H9 (cell line): Measurements from ENCODE around the gene SIGLEC12. TPM values are rescaled to one million over a fixed set of nuclear protein-coding genes. Genes with fewer than 3 reads are reported as not detected.

Source experiments
- DNase-seq: peaks from one replicate; pipeline ENCODE4 v3.0.0-alpha.2; 2017
- H2AFZ ChIP-seq: one replicate; pipeline ENCODE4 v1.6.1; 2013; ENCODE audit warnings: mild to moderate bottlenecking, low read length, control low read depth, moderate library complexity
- H2AK5ac ChIP-seq: 2 replicates; pipeline ENCODE4 v1.6.1; 2013; ENCODE audit warnings: low read length, control low read depth, mixed read lengths; ENCODE audit not compliant: insufficient read length
- H2BK120ac ChIP-seq: one replicate; pipeline ENCODE4 v1.6.1; 2013; ENCODE audit warnings: low read depth, mild to moderate bottlenecking, low read length, control low read depth, inconsistent platforms; ENCODE audit not compliant: poor library complexity, severe bottlenecking
- H2BK12ac ChIP-seq: 2 replicates; pipeline ENCODE4 v1.6.1; 2013; ENCODE audit warnings: low read length, control low read depth, mixed read lengths, low read depth; ENCODE audit not compliant: insufficient read length
- H2BK15ac ChIP-seq: 2 replicates; pipeline ENCODE4 v1.6.1; 2013; ENCODE audit warnings: low read depth, low read length, control low read depth
- H2BK20ac ChIP-seq: one replicate; pipeline ENCODE4 v1.6.1; 2013; ENCODE audit warnings: low read depth, mild to moderate bottlenecking, low read length, control low read depth, inconsistent platforms; ENCODE audit not compliant: poor library complexity, severe bottlenecking
- H2BK5ac ChIP-seq: 2 replicates; pipeline ENCODE4 v1.6.1; 2013; ENCODE audit warnings: low read length, control low read depth, mixed read lengths; ENCODE audit not compliant: insufficient read length
- H3K14ac ChIP-seq: 2 replicates; pipeline ENCODE4 v1.6.1; 2013; ENCODE audit warnings: low read length, control low read depth; ENCODE audit not compliant: insufficient read depth
- H3K18ac ChIP-seq: 2 replicates; pipeline ENCODE4 v1.6.1; 2013; ENCODE audit warnings: low read depth, mild to moderate bottlenecking, mixed read lengths, low read length, control low read depth; ENCODE audit not compliant: insufficient read length
- H3K23ac ChIP-seq: 2 replicates; pipeline ENCODE4 v1.6.1; 2013; ENCODE audit warnings: low read length, control low read depth, mixed read lengths, low read depth; ENCODE audit not compliant: insufficient read length
- H3K23me2 ChIP-seq: 2 replicates; pipeline ENCODE4 v1.6.1; 2013; ENCODE audit warnings: low read depth, mild to moderate bottlenecking, mixed read lengths, low read length, control low read depth; ENCODE audit not compliant: insufficient read length, poor library complexity, severe bottlenecking
- H3K27ac ChIP-seq: 2 replicates; pipeline ENCODE4 v1.5.1; 2013; ENCODE audit warnings: low read length, control low read depth, mixed read lengths, low read depth; ENCODE audit not compliant: insufficient read length
- H3K27me3 ChIP-seq: 2 replicates; pipeline ENCODE4 v1.6.1; 2013; ENCODE audit warnings: low read length, control low read depth, inconsistent platforms; ENCODE audit not compliant: insufficient read depth
- H3K4ac ChIP-seq: 2 replicates; pipeline ENCODE4 v1.6.1; 2013; ENCODE audit warnings: low read depth, mild to moderate bottlenecking, control low read depth, inconsistent platforms, low read length, moderate library complexity
- H3K4me1 ChIP-seq: 2 replicates; pipeline ENCODE4 v1.6.1; 2013; ENCODE audit warnings: low read length, control low read depth, inconsistent platforms; ENCODE audit not compliant: insufficient read depth
- H3K4me2 ChIP-seq: 2 replicates; pipeline ENCODE4 v1.6.1; 2013; ENCODE audit warnings: low read length, control low read depth, mixed read lengths; ENCODE audit not compliant: insufficient read length, insufficient read depth
- H3K56ac ChIP-seq: 2 replicates; pipeline ENCODE4 v1.6.1; 2013; ENCODE audit warnings: low read depth, mild to moderate bottlenecking, mixed read lengths, low read length, control low read depth; ENCODE audit not compliant: insufficient read length
- H3K79me1 ChIP-seq: 2 replicates; pipeline ENCODE4 v1.6.1; 2013; ENCODE audit warnings: low read depth, mild to moderate bottlenecking, moderate library complexity, low read length, control low read depth, inconsistent platforms; ENCODE audit not compliant: insufficient read depth, poor library complexity, severe bottlenecking
- H3K79me2 ChIP-seq: 2 replicates; pipeline ENCODE4 v1.6.1; 2013; ENCODE audit warnings: low read length, control low read depth, inconsistent platforms; ENCODE audit not compliant: insufficient read depth
- H3K9ac ChIP-seq: 2 replicates; pipeline ENCODE4 v1.6.1; 2013; ENCODE audit warnings: low read length, control low read depth, mixed read lengths; ENCODE audit not compliant: insufficient read length; ENCODE audit errors: extremely low read depth
- H3K9me3 ChIP-seq: one replicate; pipeline ENCODE4 v1.6.1; 2013; ENCODE audit warnings: low read depth, low read length, inconsistent platforms; ENCODE audit not compliant: control insufficient read depth
- H3T11ph ChIP-seq: one replicate; pipeline ENCODE4 v1.6.1; 2013; ENCODE audit warnings: mild to moderate bottlenecking, low read length, control low read depth, inconsistent platforms
- H4K20me1 ChIP-seq: one replicate; pipeline ENCODE4 v1.6.1; 2013; ENCODE audit not compliant: control insufficient read depth, insufficient read length, insufficient read depth
- H4K5ac ChIP-seq: 2 replicates; pipeline ENCODE4 v1.6.1; 2013; ENCODE audit warnings: low read depth, mild to moderate bottlenecking, mixed read lengths, low read length, control low read depth; ENCODE audit not compliant: insufficient read length
- H4K8ac ChIP-seq: replicated peaks from 2 replicates; pipeline ENCODE4 v1.6.1; 2013; ENCODE audit warnings: low read length, control low read depth, mixed read lengths, low read depth; ENCODE audit not compliant: insufficient read length
- H4K91ac ChIP-seq: 2 replicates; pipeline ENCODE4 v1.6.1; 2013; ENCODE audit warnings: low read depth, mild to moderate bottlenecking, moderate library complexity, mixed read lengths, low read length, control low read depth; ENCODE audit not compliant: insufficient read length
- H3K27ac Mint-ChIP-seq, 3 experiments: 2 replicates in 2 of 3; 3 replicates in 1 of 3; pipeline ENCODE4 v1.8.0; 2020 to 2021; ENCODE audit warnings: mixed read lengths in 3 of 3, mild to moderate bottlenecking in 1 of 3, moderate library complexity in 1 of 3
- H3K27me3 Mint-ChIP-seq: 2 replicates; pipeline ENCODE4 v1.8.0; 2021; ENCODE audit warnings: low read depth, mild to moderate bottlenecking, moderate library complexity, mixed read lengths
- H3K36me3 Mint-ChIP-seq, 3 experiments: 2 replicates in 2 of 3; 3 replicates in 1 of 3; pipeline ENCODE4 v1.8.0; 2020 to 2021; ENCODE audit warnings: low read depth in 3 of 3, mixed read lengths in 3 of 3; ENCODE audit not compliant: insufficient read depth in 1 of 3
- H3K4me1 Mint-ChIP-seq, 2 experiments: 2 replicates each; pipeline ENCODE4 v1.8.0; 2020; ENCODE audit warnings: mixed read lengths in 2 of 2
- H3K4me3 Mint-ChIP-seq, 2 experiments: 2 replicates in 1 of 2; 3 replicates in 1 of 2; pipeline ENCODE4 v1.8.0; 2020 to 2021; ENCODE audit warnings: mild to moderate bottlenecking in 2 of 2, mixed read lengths in 2 of 2, moderate library complexity in 1 of 2
- H3K9me3 Mint-ChIP-seq, 2 experiments: 2 replicates in 1 of 2; 3 replicates in 1 of 2; pipeline ENCODE4 v1.8.0; 2020; ENCODE audit warnings: mild to moderate bottlenecking in 2 of 2, mixed read lengths in 2 of 2, moderate library complexity in 1 of 2
- WGBS: extraction: QIAGEN DNeasy Blood & Tissue Kit; methylation state at CpG from one replicate; pipeline ENCODE4 v1.1.7; 2013; ENCODE audit warnings: missing lambda C conversion rate, low lambda C conversion rate, mixed read lengths; ENCODE audit not compliant: insufficient read length; ENCODE audit errors: extremely low coverage; 5-methylcytosine and 5-hydroxymethylcytosine counted together
- total RNA-seq: library from RNA; stranded (reverse); gene quantifications from 2 replicates; pipeline ENCODE4 v1.2.1, GENCODE V29; 2021
- TF ChIP-seq, protein P1 (sequence below): fragments of 200-600 bp; sonication (generic); conservative IDR thresholded peaks from 3 replicates; pipeline ENCODE4 v1.8.0; 2021; ENCODE audit warnings: antibody characterized with exemption, mild to moderate bottlenecking

SIGLEC12 gene
- total RNA-seq, 1 experiment from 2014 or later = not detected

DNA sequence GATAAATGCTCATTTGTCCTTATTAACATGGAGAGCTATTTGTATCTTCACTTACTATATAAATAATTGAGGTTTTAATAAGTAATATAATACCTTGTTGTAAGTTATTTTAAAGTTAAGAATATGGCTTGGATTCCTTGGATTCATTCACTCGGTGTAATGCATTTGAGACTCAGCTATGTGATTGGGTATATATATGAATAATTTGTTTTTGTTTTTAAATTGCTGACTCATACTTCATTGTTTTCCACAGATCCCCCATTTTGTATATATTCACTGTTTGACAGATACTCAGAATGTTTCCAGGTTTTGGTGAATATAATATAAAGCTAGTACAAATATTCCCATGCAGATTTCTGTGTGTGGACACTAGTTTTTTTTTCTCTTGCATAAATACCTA, 30.1 kb downstream of the SIGLEC12 start:
- TF ChIP-seq, protein P1, sequence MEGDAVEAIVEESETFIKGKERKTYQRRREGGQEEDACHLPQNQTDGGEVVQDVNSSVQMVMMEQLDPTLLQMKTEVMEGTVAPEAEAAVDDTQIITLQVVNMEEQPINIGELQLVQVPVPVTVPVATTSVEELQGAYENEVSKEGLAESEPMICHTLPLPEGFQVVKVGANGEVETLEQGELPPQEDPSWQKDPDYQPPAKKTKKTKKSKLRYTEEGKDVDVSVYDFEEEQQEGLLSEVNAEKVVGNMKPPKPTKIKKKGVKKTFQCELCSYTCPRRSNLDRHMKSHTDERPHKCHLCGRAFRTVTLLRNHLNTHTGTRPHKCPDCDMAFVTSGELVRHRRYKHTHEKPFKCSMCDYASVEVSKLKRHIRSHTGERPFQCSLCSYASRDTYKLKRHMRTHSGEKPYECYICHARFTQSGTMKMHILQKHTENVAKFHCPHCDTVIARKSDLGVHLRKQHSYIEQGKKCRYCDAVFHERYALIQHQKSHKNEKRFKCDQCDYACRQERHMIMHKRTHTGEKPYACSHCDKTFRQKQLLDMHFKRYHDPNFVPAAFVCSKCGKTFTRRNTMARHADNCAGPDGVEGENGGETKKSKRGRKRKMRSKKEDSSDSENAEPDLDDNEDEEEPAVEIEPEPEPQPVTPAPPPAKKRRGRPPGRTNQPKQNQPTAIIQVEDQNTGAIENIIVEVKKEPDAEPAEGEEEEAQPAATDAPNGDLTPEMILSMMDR = no peak

More for the DNA sequence above, 30.1 kb downstream of the SIGLEC12 start:
- Histone ChIP-seq H3K23me2 (no peaks in the 10 kb centered on the region), H3K56ac (no peak overlapping the region), H3K4me2 (no peak overlapping the region), H2AFZ (no peak overlapping the region), H3K79me1 (no peaks in the 10 kb centered on the region), H4K5ac (no peak overlapping the region), H3K18ac (no peak overlapping the region), H3K9ac (no peak overlapping the region), H3K27ac (no peak overlapping the region), H3T11ph (no peak overlapping the region), H3K27me3 (no peaks in the 10 kb centered on the region), H2BK5ac (no peak overlapping the region), H2BK120ac (no peak overlapping the region), H3K4me1 (no peaks in the 10 kb centered on the region), H4K20me1 (no peaks in the 10 kb centered on the region), H3K14ac (no peak overlapping the region), H2BK12ac (no peak overlapping the region), H2BK20ac (no peak overlapping the region), H3K9me3 (no peaks in the 10 kb centered on the region), H3K4ac (no peak overlapping the region), H3K79me2 (no peaks in the 10 kb centered on the region), H2AK5ac (no peak overlapping the region), H2BK15ac (no peak overlapping the region), H4K8ac (no peak overlapping the region), H4K91ac (no peak overlapping the region), H3K23ac (no peak overlapping the region)
- Mint-ChIP-seq H3K9me3 (peaks cover 0 to 86% of the 10 kb centered on the region in 2 experiments; a peak in 2 of 5 replicates), H3K4me3 (no peak overlapping the region), H3K27ac (no peak overlapping the region), H3K4me1 (no peaks in the 10 kb centered on the region), H3K27me3 (peaks cover 53% of the 10 kb centered on the region), H3K36me3 (no peaks in the 10 kb centered on the region)
- DNase-seq = no peak
- WGBS = no CpG with 5 or more reads among the region's 1 CpG
